GM21515 (cell line): Measurements from ENCODE around the gene HLA-DPA1.

Experiments
- ATAC-seq: cut with Tn5 transposase; IDR thresholded peaks from one replicate; pipeline ENCODE4 v1.9.1; 2021; ENCODE audit not compliant: unreplicated experiment

The HLA-DPA1 gene

DNA sequence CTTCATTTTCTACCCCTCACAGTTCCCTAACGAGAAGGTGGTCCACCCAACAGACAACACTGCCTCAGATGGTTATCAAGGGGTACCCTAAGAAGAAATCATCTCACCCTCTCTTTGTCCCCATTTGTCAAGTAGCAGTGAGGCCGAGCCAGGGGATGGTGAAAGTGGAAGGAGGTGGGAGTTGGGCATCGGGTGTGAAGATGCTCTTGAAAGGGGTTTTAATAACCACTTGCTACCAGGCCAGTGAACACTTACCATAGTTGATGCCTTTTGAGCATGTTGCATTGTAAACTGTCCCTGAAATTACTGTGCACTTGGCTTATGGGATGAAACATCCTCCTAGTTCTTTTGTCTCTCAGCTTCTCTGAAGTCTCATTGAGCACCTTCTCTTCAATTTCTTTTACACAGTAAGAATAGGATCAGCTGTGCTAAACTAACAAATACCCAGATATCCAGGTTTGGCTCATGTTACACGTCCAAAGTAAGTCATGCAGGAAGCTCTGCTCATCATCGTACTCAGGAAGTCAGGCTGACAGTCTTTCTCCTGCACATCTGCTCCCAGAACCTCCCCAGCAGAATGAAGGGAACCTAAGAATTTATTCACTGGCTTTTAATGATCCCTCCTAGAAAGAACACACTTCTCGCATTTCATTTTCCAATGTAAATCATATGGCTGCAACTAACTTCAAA is 15.6 kb upstream of the HLA-DPA1 start:
- ATAC-seq = no peak

DNA sequence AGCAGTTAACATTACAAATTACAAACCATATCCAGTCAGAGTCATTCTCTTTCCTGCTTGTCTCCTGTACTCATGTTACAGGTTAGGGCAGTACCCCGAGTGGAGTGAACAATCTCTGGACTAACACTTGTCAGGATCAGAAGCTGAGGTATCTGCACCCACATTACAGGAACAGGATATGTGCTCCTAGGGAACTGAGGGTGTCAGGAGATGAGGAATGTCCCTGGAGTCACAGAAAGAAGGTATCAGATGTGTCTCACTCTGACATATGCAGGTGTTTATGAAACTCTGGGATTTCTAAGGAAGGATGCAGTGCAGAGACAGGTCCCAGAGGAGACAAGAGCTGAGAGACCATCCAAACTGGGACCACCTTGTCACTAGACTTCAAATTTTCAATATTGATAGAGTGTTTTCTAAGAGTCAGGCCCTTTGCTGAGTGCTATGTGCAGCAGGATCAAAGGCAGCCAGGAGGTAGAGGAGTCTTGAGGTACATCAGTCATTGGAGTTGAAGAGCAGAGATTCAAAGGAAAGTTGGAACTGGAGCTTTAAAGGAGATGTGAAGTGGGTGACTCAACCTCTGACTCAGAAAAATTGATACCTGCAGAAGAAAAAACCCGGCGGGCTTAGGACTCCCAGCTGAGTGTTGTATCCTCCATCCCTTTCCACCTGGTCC is 14.9 kb upstream of the HLA-DPA1 start:
- no peak for ATAC-seq

DNA sequence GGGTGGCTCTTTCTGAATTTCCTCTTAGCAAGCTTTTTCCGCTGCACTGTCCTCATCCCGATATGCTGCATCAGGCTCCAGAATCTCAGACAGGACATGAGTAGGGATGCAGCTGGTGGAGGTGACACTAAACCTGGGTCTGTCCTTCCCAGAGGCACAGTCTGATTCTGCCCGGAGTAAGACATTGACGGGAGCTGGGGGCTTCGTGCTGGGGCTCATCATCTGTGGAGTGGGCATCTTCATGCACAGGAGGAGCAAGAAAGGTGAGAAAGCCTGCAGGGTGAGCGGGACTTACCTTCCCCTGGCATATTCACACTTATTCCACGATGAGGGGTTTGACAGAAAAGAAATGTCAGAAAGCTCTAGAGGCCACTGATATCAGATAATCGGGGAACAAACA is 12.2 kb upstream of the HLA-DPA1 start:
- ATAC-seq = no peak

DNA sequence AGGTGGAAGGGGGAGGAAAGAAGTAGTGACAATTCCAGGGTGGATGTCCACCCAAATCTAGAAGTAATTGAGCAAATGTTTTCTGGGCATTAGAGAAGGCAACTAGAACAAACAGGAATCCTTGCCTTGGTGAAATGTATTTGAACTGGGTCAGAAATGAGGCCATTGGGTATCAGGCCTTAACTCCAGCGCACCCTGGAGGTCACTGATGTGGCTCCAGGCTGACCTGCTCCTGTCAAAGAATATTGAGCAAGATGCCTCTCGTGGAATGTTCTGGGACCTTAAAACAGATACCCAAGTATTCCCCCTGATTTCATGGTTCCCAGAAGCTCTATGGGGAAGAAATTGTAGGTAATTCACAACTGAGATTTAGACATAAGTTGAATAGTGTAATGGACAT is 9.3 kb upstream of the HLA-DPA1 start:
- ATAC-seq = no peak

DNA sequence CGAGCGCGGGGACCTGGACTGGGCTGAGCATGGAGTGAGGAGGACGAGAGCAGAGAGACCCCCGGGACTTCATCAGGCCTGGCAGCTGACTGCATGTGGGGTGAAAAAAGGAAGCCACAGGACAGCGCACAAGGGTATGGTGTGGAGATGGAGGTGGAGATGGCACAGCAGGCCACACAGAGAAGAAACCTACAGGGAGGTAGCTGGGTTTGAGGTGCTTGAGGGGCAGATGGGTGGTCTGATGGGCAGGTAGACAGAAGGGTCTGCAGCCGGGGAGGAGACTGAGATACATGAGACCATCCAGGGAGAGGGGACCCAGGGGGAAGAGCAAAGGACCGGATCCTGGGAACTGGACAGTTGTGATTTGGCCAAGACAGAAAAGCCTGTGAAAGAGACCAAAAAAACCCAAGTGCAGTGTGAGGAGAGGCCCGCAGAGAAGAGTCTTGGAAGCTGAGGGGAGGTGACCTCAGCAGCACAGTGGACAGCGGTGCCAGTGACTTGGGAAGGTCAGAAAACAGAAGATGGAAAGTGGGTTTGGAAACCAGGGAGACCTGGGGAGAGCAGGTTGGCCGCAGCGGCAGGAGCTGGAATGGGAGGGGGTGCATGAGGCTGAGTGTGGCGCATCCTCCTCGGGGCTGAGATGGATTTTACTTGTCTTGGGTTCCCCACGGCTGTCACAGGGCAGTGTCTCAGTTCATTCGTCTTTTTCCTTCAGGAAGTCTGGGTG is 7.8 kb upstream of the HLA-DPA1 start:
- no peak for ATAC-seq

DNA sequence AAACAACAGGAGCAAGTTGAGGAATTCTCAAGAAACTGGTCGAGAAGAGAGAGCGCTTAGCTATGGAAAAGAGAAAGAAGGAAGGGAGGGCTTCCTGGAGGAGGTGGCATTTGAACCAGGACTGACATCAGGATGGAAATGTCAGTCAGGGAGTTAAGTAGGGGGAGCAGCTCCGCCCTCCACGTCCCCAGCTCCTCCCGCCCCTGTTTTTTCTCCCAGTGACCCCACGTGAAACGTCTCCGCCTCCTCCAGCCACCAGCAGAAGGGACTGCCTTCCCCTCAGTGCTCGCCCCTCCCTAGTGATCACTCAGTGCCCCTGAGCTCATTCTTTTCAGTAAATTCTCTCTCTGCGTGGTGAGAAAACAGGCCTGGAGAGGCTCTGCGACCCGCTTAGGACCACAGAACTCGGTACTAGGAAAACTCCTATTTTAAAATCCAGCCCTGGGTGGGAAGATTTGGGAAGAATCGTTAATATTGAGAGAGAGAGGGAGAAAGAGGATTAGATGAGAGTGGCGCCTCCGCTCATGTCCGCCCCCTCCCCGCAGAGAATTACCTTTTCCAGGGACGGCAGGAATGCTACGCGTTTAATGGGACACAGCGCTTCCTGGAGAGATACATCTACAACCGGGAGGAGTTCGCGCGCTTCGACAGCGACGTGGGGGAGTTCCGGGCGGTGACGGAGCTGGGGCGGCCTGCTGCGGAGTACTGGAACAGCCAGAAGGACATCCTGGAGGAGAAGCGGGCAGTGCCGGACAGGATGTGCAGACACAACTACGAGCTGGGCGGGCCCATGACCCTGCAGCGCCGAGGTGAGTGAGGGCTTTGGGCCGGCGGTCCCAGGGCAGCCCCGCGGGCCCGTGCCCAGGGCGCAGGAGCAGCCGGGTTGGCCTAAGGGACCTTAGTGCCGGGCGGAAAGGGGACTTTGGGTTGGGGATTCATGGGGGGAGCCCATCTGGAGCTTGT is 7.0 kb upstream of the HLA-DPA1 start:
- ATAC-seq = no peak

DNA sequence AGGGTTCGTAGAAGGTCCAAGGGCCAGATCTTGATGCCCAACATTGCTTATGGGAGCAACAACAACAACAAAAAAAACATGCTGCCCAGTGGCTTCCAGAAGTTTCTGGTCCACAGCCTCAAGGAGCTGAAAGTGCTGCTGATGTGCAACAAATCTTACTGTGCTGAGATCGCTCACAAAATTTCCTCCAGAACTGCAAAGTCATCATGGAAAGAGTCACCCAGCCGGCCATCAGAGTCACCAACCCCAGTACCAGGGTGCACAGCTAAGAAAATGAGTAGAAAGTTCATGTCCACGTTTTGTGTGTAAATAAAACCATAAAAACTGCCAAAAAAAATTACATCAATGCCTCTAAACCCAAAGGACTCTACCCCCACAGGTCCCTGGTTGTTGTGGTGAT is 6.1 kb upstream of the HLA-DPA1 start:
- ATAC-seq = no peak

DNA sequence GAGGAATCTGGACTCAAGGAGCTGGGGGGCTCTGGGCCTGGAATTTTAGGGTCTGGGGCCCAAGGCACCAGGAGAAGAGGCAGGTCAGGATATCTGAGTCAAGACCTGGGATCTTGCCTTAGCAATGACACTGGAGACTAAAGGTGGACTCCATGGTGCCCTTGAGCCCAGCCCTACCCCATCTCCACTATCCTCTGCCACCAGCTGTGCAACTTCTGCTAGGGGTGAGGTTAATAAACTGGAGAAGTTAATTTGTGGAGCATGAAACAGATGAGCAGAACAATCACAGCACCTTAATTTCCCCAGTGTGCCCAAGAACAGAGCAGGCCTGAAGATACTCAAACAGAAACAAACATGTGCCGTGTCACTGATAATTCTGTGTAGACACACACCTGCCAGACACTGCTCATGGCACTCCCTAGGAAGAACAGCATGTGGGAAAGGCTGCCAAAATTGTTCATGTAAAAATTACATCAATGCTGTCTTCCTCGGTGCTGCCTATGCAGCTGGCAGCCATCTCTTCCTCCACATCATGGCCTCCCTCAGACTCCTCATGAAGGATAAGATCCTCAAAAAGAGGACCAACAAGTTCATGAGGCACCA is 5.6 kb upstream of the HLA-DPA1 start:
- no peak for ATAC-seq

DNA sequence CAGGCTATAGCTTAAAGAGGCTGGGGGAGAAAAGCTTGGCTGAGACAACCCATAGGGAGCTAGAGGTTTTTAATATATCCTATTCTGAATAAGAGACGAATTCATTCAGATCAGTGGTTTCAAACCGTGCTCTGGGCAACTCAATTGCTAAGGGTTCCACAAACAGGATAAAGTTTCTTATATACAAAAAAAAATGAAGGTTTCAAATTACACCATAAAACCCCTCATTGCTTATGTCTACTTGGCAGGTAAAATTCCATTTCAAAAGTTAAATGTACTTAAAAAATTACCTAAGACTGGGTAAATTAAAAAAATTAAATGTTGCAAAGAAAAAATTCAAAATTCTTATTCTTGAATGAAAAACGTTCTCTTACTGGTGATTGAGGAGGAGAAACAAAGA is 5.0 kb upstream of the HLA-DPA1 start:
- ATAC-seq = no peak

DNA sequence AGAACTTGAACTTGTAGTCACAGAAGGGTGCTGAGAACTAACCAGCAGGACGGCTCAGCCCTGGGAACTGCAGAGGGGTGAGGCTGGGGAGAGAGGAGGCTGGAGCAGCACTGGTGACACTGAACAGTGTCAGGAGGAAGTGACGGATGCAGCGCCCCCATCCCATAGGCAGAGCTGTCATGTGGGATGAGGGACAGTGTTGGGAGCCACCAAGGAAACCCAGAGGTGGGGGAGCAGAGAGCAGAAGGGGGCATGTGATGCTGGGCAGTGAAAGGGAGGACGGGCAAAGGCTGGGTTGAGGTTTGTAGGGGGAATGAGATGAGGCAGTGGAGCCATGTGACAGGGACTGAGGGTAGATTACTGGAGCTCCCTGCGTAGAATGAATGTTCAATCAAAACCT is 4.5 kb upstream of the HLA-DPA1 start:
- ATAC-seq = no peak

DNA sequence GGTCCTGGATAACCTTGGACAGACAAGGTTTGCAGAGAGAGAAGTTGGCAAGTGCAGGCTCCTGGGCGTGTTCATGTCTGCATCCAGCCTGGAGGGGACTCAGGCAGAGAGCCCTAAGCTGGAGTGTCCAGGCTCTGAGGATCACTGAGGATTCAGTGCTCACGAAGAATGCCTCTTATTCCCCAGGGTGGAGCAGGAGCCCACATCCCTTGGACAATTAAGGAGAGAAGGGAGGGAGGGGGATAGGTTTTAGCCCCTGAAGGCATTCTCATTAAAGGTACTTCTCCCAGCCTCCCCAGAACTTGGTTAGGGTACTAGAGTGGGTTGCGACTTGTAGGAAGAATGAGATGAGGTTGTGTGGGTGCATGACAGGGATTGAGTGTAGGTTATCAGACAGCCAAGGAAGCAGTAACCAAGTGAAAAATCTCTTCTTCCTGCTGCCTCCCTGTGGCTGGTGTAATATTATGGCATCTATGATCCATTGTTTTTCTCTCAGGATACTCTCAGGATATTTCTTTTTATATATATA is 3.0 kb upstream of the HLA-DPA1 start:
- no peak for ATAC-seq

DNA sequence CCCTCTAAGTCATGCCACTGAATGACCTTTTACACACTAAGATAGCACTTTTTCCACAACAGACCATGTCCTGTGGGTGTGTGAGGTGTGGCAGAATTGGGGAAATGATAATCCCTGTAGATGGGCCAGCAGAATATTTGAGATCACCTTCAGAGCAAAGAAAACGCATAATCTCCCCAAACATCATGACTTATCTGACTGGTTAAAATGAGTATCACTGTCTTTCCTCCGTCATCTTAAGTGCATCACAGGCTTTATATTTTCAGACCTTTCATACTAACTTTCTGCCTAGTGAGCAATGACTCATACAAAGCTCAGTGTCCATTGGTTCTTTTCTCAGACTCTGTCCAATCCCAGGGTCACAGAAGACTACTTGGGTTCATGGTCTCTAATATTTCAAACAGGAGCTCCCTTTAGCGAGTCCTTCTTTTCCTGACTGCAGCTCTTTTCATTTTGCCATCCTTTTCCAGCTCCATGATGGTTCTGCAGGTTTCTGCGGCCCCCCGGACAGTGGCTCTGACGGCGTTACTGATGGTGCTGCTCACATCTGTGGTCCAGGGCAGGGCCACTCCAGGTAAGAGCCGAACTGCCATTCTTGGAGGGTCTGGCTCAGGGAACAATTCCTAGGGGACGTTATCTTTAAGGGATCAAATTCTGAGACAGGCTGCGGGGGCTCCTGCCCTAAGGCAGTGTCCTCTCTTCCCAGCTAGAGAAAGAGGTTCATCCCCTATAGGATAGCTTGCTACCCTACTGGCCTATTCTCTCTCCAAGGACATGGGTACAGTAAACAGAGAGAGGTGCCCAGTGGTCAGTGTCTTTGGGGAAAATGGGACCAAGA is 2.3 kb upstream of the HLA-DPA1 start, which contains the start of gene HLA-DPB1:
TSS of gene HLA-DPB1 (plus strand) at position 423 of the 838 bp plus-strand sequence. CDS start at position 475, 52 bp downstream.
- peak; percentile 59 for ATAC-seq

DNA sequence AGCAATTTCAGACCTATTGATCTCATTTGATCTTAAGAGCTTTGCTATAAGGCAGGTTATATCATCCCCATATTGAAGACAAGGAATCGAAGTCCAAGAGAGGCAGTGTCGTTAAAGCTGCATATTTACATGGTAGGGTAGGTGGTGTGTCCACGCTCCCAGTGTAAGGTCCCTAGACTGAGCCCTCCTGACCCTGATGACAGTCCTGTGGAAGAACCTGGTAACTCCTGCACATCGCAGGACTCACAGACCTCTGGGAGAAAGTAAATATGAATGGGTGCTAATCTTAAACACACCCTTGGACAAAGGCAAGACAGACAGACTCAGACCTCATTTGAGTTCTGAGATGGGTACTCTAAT is 1.7 kb upstream of the HLA-DPA1 start:
- peak; percentile 5 for ATAC-seq

DNA sequence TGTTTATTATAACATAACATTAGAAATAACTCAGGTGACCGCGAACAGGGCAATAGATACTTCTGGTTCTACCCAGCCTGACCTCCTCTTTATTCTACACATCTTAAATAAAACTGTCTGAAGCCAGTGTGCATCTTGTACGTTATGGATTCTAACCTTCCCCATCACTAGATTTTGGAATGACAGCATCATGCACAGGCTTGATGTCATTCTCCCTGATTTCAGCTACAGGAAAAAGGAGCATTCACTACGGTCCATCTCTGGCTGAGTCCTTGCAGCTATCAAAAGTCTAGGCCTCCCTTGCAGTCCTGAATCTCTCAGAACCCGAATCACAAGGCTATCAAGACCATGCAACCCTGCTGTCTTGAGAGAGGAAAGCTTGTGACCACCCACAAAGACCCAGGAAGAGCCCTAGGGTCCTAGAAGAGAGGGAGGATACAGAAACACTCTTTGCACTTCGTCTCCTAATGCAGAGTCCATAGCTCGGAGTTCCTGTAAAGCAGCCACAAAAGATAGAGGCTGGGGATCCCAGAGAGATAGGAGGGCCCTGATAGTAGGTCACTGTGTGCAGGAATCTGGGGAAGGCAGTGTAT is 845 bp downstream of the HLA-DPA1 start:
- no peak for ATAC-seq

DNA sequence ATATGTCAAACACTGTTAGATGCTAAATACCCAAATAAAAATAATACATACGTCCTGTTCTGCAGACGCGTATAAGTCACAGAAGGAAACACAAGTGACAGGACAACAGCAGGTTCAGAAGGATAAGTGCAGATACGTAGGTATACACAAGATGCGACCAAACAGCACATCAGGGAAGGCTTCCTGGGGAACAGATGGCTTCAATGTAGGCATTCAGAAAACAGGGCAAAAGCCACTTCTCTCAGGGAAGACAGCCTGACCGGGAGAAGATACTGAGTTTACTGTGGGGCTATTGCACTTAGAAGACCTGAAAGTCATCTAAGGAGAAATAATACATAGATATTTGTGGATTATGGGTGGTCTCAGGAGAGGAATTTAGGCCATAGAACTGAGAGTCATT is 1.9 kb downstream of the HLA-DPA1 start:
- ATAC-seq = no peak

DNA sequence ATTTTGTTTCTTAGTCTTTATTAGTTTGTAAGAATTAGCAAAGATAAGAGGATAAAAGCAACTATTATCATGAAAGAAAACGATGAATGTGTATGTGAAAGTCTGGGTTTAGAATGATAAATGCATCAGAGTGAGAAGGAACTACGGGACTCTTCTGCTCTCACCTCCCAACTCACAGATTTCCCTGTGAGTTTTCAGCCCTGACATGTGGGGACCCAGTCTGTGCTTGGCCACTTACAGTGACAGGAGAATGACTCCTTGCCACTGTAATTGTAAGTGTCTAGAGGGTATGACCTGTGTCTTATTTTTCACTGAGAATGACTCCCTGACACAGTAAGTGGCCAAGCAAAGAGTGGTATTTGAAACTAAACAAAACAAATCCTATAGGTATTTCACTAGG is 2.5 kb downstream of the HLA-DPA1 start:
- no peak for ATAC-seq

DNA sequence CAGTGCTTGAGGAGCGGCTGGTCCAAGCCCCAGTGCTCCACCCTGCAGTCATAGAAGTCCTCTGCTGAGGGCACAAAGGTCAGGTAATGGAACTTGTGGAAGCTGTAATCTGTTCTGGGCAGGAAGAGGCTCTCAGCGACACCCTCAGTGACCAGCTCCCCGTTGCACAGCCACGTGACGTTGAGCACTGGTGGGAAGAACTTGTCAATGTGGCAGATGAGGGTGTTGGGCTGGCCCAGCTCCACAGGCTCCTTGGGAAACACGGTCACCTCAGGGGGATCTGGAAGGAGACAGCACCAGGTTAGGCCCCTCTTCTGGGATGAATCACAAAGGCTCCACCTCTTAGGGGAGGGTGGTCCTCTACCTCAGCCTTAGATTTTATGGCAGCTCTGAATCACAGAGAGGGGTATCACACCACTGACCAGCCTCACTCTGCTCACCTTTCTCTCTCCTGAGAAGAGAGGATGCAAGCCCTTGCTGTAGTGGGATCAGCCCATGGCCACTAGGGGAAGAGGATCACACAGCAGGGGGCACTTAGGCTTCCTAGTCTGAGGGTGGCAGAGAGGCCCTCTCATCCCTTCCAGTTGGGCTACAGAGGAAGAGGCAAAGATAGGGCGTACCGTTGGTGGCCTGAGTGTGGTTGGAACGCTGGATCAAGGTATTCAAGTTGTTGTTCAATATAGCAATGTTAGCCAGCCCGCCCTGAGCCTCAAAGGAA is 4.3 kb downstream of the HLA-DPA1 start:
- no peak for ATAC-seq

DNA sequence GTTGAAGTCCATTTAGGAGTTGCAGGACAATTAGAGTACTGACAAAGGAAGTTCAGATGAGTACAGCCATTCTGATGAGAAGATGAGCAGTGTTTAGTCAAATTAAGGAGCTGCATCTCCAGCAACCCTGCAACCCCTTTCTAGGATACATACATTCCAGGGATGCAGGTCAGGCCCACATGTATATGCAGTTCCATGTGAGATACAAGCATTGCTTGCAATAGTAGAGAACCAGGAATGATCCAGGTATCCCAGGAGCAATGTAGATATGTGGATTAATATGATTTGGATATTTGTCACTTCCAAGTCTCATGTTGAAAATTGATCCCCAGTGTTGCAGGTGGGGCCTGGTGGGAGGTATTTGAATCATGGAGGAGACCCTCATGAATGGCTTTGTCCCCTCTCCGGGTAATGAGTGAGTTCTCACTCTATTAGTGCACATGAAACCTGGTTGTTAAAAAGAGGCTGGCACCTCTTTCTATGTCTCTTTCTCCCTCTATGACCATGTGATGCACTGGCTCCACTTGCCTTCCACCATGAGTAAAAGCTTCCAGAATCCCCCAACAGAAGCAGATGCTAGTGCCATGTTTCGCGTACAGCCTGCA is 6.4 kb downstream of the HLA-DPA1 start:
- ATAC-seq = no peak
